Measurements from ENCODE around the gene NUDCD3.

NUDCD3 gene

DNA sequence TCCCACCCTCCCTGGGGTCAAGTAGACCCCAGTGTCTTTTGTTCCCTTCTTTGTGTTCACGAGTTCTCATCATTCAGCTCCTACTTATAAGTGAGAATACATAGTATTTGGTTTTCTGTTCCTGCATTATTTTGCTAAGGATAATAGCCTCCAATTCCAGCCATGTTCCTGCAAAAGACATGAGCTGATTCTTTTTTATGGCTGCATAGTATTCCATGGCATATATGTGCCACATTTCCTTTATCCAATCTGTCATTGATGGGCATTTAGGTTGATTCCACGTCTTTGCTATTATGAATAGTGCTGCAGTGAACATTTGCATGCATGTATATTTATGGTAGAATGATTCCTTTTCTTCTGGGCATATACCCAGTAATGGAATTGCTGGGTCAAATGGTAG, 136.8 kb downstream of the NUDCD3 start:
- no peak for DNase-seq (ENCODE audit: low read depth)

DNA sequence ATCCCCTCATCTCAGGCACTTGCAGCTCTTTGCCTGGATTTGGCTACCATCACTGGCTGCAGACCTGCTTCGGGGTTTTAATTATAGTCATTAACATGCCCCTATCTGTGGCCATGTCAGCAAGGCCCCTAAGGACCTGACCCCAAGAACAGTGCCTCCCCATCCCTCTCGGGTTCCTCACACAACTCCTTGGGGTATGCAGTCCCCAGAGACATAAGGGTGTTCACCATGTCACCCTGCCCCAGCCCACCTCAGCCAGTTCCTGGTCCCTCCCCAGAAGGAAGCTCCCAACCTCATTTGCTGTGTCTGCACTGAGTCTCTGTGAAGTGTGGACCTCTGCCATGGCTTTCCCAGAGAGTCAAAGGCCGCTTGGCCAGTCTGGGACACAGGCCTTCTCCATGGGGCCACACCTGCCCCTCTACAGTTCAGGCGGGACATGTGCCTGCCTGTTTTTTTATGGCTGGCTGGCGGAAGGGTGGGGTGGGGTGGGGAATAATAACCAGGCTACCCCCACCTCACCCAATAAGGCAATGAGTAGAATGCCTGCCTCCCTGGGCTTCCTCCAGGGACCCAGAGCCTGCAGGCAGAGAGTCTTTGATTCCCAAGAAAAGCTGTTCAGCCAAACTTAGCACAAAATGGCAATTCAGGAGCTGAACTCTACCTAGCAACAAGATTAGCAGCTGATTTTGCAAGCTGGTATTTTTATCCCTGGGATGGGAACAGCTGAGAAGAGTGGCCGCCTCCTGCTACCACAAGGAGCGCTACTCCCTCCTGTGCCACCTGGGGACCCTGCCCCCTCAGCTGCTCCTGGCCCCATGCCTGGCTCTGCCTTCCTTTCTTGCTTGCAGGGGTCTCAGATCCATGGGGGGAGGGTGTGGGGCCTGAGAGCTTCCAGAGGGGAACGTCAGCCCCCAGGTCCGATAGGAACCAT, 141.3 kb downstream of the NUDCD3 start:
- DNase-seq (ENCODE audit: low read depth), result no peak

DNA sequence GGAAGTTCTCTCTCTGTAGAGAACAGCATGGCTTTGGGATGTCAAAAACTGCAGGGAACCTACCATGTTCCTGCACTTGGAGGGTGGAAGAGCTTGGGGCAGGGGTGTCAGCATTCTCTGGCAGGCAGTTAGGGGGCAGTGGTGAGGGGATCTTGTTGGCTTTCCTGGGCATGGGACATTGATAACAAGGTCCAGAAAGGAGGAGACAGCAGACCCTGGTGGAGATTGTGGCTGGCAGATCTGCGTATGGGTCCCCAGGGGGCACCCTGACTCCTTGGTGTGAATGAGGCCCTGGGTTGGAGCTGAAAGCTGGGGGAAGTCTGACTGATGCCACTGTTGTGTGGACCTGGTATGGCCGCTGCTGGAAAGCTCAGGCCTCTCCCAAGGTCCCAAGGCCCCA, 142.2 kb downstream of the NUDCD3 start:
- no peak for DNase-seq (ENCODE audit: low read depth)

DNA sequence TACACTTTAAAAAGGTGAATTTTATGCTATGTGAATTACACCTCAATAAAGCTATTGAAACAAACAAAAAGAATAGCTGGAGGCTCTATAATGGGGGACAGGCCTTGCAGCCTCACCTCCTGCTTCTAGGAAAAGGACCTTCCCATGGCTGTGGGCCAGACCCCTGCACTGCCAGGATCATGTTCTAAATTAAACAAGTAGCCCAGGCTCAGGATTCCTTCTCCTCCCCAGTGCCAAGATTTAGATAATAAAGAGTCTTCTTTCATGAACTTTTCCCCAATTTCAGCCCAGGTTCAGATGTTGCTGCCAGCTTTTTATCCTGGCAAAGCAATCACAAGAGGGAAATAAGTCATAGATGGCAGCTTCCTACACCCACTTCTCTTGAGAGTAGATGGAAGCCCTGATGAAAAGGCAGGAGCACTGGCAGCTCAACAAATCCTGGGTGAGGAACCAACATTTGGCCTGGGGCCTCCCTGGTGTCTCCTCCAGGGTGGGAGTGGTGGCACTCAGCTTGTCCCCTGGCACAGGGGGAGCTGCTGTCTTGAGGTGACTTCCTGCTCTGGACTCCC, 142.8 kb downstream of the NUDCD3 start:
- no peak for DNase-seq (ENCODE audit: low read depth)

DNA sequence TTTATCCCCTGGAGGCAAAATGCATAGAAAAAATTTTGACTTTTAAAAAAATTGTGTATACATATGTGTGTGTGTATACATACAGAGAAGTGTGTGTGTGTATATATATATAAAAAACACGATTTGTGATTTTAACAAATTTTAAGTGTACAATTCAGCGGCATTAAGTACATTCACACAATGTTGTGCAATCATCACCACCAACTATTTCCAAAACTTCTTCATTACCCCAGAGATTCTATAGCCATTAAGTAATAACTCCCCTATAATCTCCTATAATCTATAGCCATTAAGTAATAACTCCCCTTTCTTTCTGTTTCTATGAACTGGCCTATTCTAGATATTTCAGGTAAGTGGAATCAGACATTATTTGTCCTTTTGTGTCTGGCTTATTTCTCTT, 144.4 kb downstream of the NUDCD3 start:
- no peak for DNase-seq (ENCODE audit: low read depth)

DNA sequence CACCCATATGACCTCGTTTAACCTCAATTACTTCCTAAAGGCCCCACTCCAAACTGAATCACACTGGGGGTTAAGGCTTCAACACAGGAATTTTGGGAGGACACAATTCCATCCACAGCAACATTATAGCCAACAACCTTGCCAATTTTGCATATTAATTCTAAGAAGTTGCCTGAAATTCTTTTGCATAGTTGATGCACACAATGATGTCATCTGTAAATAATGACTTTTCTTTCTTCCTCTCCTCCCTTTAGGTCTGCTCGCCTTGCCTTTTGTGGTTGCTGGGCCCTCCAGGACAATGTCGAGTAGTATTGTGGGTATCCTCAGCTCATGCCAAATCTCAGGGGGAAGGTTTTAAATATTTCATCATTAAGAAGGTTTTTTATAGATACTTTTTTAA, 149.1 kb downstream of the NUDCD3 start:
- DNase-seq (ENCODE audit: low read depth), result no peak

DNA sequence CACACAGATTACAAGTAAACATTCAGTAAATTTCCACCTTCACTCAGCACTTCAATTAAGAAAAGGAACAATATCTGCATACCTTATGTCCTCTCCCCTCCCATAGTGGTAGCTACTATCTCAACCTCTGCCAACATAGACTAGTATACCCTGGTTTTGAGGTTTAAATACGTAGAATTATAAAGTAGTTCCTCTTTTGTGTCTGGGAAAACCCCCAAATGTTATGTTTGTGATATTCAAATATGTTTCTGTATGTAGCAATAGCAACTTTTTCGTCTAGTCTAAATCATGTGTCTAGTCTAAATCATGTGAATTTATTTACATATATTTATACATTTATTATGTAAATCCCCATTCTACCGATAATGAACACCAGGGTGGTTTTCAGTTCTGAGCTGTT, 151.9 kb downstream of the NUDCD3 start:
- DNase-seq (ENCODE audit: low read depth), result no peak

DNA sequence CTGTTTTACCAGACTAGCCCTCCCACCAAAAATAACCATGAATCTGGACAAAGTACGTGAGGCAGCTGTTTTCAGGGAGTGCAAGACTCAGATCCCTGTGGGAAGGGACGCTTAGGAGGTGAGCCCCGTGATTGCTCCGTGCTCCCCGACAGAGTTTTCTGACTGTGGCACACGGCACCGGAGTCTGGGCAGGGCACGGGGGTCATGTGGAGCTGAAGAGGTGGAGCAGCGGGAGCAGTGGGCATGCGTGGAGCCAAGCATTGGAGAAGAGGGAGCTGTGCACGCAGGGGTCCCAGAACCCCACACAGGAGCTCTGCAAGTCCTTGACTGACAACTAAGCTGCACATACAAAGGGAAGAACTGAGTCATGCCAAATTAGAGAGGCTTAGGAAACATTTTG, 154.0 kb downstream of the NUDCD3 start:
- DNase-seq (ENCODE audit: low read depth), result no peak

DNA sequence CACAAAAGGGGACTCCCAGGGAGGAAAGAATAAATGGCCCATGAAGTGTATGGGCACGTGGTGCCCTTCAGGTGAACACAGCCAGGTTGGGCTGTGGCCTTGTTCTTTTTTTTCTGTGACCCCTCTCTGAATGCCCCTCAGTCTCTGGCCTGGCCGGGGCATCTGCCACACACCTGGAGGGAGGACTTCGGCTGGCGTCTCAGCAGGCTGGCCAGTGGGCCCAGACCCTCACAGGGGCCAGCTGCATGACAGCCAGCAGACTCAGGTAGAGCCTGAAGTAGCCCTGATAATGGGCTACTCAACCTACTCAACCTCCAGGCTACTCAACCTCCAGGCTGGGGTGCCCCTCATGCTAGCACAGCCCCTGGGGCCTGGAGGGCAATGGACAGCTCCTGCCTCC, 155.3 kb downstream of the NUDCD3 start:
- no peak for DNase-seq (ENCODE audit: low read depth)

DNA sequence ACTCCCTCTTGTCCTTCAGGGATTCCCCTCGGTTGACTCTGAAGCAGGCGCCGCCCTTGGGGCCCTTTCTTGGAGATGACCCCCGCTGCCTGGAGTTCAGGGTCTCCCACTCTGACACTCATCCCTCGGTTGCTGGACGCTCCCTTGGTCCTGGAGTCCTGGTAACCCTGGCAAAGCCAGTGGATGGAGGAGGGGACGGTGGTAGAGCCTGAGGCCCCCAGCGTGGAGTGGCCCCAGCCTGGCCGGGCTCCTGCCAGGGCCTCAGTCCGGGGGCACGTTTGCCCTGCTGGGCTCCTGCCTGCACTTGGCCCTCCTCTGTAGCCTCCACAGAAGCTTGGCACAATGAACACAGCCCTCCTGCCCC, 155.7 kb downstream of the NUDCD3 start:
- no peak for DNase-seq (ENCODE audit: low read depth)

DNA sequence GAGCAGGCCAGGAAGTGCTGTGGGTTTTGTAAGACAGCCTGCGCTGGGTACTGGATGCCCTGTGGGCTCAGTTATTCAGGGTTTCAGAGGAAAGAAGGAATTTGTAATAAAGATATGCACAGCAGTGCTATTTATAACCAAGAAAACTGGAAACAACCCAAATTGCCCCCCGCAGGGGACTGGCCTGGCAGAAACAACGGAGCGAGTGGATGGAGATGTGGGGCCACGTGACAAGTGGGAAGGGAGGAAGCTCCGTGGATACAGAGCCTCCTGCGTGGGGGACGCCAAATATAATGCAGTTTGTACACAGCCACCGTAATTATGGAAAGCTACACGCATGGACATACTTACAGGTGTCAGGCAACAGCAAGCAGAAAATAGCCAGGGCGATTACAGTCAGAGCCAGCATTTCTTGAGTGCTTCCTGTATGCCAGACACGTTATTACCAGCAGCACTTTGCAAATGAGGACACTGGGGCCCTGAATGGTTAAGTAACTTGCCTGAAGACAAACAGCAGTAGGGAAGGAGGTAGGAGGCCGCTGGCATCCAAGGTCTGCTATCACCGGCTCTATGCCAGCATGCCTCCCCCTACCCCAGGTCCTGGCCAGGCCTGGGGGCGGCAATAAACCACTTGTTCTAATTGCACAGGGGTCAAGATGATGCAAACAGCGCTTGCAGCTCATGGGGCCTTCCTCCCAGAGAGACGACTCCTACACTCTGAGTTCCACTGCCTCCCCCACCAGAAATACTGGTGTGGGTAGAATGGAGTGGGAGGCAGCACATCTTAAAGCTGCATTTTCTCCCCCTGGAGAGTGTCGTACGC, 156.3 kb downstream of the NUDCD3 start:
- DNase-seq (ENCODE audit: low read depth), result no peak

DNA sequence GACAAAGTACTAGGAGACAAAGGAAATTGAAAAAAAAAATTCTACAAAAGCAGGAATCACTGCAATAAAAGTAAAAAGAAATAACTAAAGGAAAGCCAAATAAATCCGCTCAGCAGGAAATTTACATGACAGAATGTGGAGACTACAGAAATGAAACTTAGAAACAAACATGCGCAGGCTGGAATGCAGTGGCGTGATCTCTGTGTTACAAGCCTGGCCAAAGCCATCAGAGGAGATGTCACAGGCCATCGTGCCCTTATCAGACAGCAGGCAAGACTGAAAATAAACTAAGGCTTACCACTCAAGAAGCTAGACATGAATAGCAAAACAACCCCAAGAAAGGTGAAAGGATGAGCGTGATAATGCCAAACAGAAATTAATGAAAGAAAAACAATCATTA, 158.8 kb downstream of the NUDCD3 start:
- no peak for DNase-seq (ENCODE audit: low read depth)

DNA sequence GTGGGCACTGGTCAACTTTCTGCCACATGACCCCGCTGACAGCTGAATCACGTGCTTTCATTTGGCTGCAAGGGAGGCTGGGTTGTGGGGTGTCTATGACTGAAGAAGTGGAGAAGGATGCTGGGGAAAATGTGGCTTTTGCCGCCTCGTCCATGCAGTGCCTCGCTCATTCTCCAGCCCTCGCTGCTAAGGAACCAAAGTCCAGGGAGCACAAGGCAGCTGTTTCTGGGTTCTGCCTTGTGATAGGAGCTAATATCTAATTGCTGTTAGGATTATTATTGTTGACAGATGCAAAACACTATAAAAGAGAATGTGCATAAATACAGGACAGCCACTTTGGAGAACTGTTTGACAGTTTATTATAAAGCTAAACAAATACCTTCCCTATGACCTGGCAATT, 160.1 kb downstream of the NUDCD3 start:
- DNase-seq (ENCODE audit: low read depth), result no peak

DNA sequence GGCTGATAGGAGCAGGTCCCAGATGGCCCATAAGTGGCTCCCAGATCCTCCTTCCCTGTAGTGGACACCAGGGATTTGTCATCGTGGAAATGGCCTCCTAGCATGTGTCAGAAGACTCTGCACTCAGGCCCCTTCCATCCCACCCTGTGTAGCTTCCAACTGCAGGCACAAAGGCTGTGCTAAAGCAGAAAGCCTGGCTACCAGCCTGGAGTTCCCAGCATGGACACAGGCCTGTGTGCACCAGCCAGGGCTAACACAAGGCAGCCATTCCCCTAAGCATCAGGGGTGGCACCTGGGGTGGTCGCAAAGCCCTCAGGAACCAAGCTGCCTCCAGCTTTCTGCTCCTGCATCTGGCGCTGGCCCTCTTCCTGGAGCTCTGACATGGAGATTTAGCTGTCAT, 160.6 kb downstream of the NUDCD3 start:
- no peak for DNase-seq (ENCODE audit: low read depth)

All from HS-27A (cell line).